ENCODE data around the gene MBNL2. TPM values are rescaled to one million over a fixed set of nuclear protein-coding genes. Genes with fewer than 3 reads are reported as not detected.

The MBNL2 gene
- total RNA-seq, 1 experiment from 2014 or later, result 17.8 TPM

- no peaks in the 10 kb centered on the region for H4K20me1 ChIP-seq (ENCODE audit: low read length)
- TF ChIP-seq CTCF (conservative IDR thresholded peaks at IDR 0.05; ENCODE audit: low read depth, low read length), result no peak
- TF ChIP-seq EZH2phosphoT487 (IDR thresholded peaks at IDR 0.05; ENCODE audit: borderline replicate concordance, low read length), result no peak
- TF ChIP-seq EZH2 (IDR thresholded peaks at IDR 0.05; ENCODE audit: low read length, unreplicated experiment), result no peak
- no peaks in the 10 kb centered on the region for H3K27me3 ChIP-seq (ENCODE audit: low read length)
- intact Hi-C loops (cut with micrococcal nuclease), result no loop called here
- no peak for ATAC-seq
- H3K36me3 ChIP-seq (ENCODE audit: low read depth, low read length), result no peaks in the 10 kb centered on the region
- H2AFZ ChIP-seq (ENCODE audit: low read length), result no peak overlapping the region
- H3K27ac ChIP-seq (ENCODE audit: low read length), result no peak overlapping the region
- no TSS peak for BruUV-seq (replicated peaks)
- H3K9me2 ChIP-seq (replicated peaks; ENCODE audit: low read length), result no peaks in the 10 kb centered on the region
- POLR2A ChIA-PET (ENCODE audit: unreplicated experiment), result no interaction called here
- no peak overlapping the region for H3K4me2 ChIP-seq (ENCODE audit: low read length)
- DNase-seq, result no peak
- H3K79me2 ChIP-seq (ENCODE audit: low read length), result no peaks in the 10 kb centered on the region
- peaks cover 13% of the 10 kb centered on the region for H3K4me1 ChIP-seq (ENCODE audit: insufficient read depth, low read length)
- H3F3A ChIP-seq (ENCODE audit: low read length, unreplicated experiment), result no peaks in the 10 kb centered on the region
- CTCF ChIA-PET, result no interaction called here
- no peak overlapping the region for H3K9ac ChIP-seq (ENCODE audit: low read length)
- H3K4me3 ChIP-seq (ENCODE audit: low read length), result no peak overlapping the region
- no peaks in the 10 kb centered on the region for H3K9me3 ChIP-seq (ENCODE audit: low read length)
Observed at GRCh38 chr13:97264663-97265062, 42.5 kb downstream of the MBNL2 start.

GRCh38 chr13:97266332-97266731, 44.2 kb downstream of the MBNL2 start:
- ChIA-PET CTCF (no interaction called here), POLR2A (ENCODE audit: unreplicated experiment) (no interaction called here)
- Histone ChIP-seq H3K4me1 (ENCODE audit: insufficient read depth, low read length) (no peaks in the 10 kb centered on the region), H3F3A (ENCODE audit: low read length, unreplicated experiment) (no peaks in the 10 kb centered on the region), H3K9me3 (ENCODE audit: low read length) (no peaks in the 10 kb centered on the region), H3K79me2 (ENCODE audit: low read length) (no peaks in the 10 kb centered on the region), H4K20me1 (ENCODE audit: low read length) (no peaks in the 10 kb centered on the region), H3K4me2 (ENCODE audit: low read length) (no peak overlapping the region), H3K9ac (ENCODE audit: low read length) (no peak overlapping the region), H3K27ac (ENCODE audit: low read length) (no peak overlapping the region), H2AFZ (ENCODE audit: low read length) (no peak overlapping the region), H3K9me2 (replicated peaks; ENCODE audit: low read length) (no peaks in the 10 kb centered on the region), H3K36me3 (ENCODE audit: low read depth, low read length) (no peaks in the 10 kb centered on the region), H3K27me3 (ENCODE audit: low read length) (no peaks in the 10 kb centered on the region), H3K4me3 (ENCODE audit: low read length) (no peak overlapping the region)
- intact Hi-C loops (cut with micrococcal nuclease), result no loop called here
- no TSS peak for BruUV-seq (replicated peaks)
- ATAC-seq (no peak), DNase-seq (no peak)
- TF ChIP-seq EZH2phosphoT487 (IDR thresholded peaks at IDR 0.05; ENCODE audit: borderline replicate concordance, low read length) (no peak), CTCF (conservative IDR thresholded peaks at IDR 0.05; ENCODE audit: low read depth, low read length) (no peak), EZH2 (IDR thresholded peaks at IDR 0.05; ENCODE audit: low read length, unreplicated experiment) (no peak)

GRCh38 chr13:97266772-97267417, 44.8 kb downstream of the MBNL2 start:
- intact Hi-C loops (cut with micrococcal nuclease), result no loop called here
- H3K4me1 ChIP-seq (ENCODE audit: insufficient read depth, low read length), result no peaks in the 10 kb centered on the region
- H3K79me2 ChIP-seq (ENCODE audit: low read length), result no peaks in the 10 kb centered on the region
- DNase-seq (no peak), ATAC-seq (no peak)
- H3K27ac ChIP-seq (ENCODE audit: low read length), result no peak overlapping the region
- BruUV-seq (replicated peaks), result no TSS peak
- H3K4me2 ChIP-seq (ENCODE audit: low read length), result no peak overlapping the region
- H3K4me3 ChIP-seq (ENCODE audit: low read length), result no peak overlapping the region
- no peaks in the 10 kb centered on the region for H3K36me3 ChIP-seq (ENCODE audit: low read depth, low read length)
- no peaks in the 10 kb centered on the region for H3K27me3 ChIP-seq (ENCODE audit: low read length)
- no peak overlapping the region for H2AFZ ChIP-seq (ENCODE audit: low read length)
- H4K20me1 ChIP-seq (ENCODE audit: low read length), result no peaks in the 10 kb centered on the region
- ChIA-PET POLR2A (ENCODE audit: unreplicated experiment) (interaction anchor here (0.6 kb wide), 1 partner anchor 9 kb away, joined by 4 read pairs; no protein-coding TSS in a partner anchor), CTCF (no interaction called here)
- TF ChIP-seq EZH2phosphoT487 (IDR thresholded peaks at IDR 0.05; ENCODE audit: borderline replicate concordance, low read length) (no peak), EZH2 (IDR thresholded peaks at IDR 0.05; ENCODE audit: low read length, unreplicated experiment) (no peak), CTCF (conservative IDR thresholded peaks at IDR 0.05; ENCODE audit: low read depth, low read length) (no peak)
- no peaks in the 10 kb centered on the region for H3K9me2 ChIP-seq (replicated peaks; ENCODE audit: low read length)
- H3K9ac ChIP-seq (ENCODE audit: low read length), result no peak overlapping the region
- H3K9me3 ChIP-seq (ENCODE audit: low read length), result no peaks in the 10 kb centered on the region
- no peaks in the 10 kb centered on the region for H3F3A ChIP-seq (ENCODE audit: low read length, unreplicated experiment)

All from PC-3 (cell line).